SK-N-SH (cell line): ENCODE results near the gene PRKCD. TPM values are rescaled to one million over a fixed set of nuclear protein-coding genes. Genes with fewer than 3 reads are reported as not detected.

Experiments
- CTCF ChIA-PET: fragments of 300-600, 350-600 bp; formaldehyde crosslinking; extraction: SDS; loops from one replicate; lab custom pipeline; 2021; lab: Yijun Ruan, JAX
- POLR2A ChIA-PET: fragments of 350-600 bp; sonication (Branson Sonifier 250); formaldehyde crosslinking; extraction: SDS; loops from one replicate; lab custom pipeline; 2020; ENCODE audit warnings: antibody characterized with exemption, inconsistent platforms; lab: Yijun Ruan, JAX
- DNase-seq: peaks from one replicate; pipeline ENCODE4 v3.0.0; 2012
- H2AFZ ChIP-seq: fragments of 200-600 bp; sonication (generic); 2 replicates; pipeline ENCODE4 v1.8.1; 2016; ENCODE audit warnings: antibody characterized with exemption, mild to moderate bottlenecking, low read depth
- H3F3A ChIP-seq: fragments of 200-600 bp; sonication (generic); replicated peaks from 2 replicates; pipeline ENCODE3; 2016; ENCODE audit warnings: antibody characterized with exemption, mild to moderate bottlenecking; ENCODE audit not compliant: insufficient read depth
- H3K27ac ChIP-seq, 2 experiments: fragments of 200-500 bp in 1 of 2; fragments of 200-600 bp in 1 of 2; sonication (Bioruptor generic) in 1 of 2; sonication (generic), shearing (Covaris generic) in 1 of 2; 2 replicates each; pipeline versions ENCODE4 v1.5.1 to v1.6.1; 2014 to 2016; ENCODE audit warnings: low read depth in 2 of 2, inconsistent platforms in 1 of 2, low read length in 1 of 2, mild to moderate bottlenecking in 1 of 2, mixed read lengths in 1 of 2
- H3K27me3 ChIP-seq: fragments of 200-600 bp; sonication (generic), shearing (Covaris generic); 2 replicates; pipeline ENCODE4 v1.6.1; 2016; ENCODE audit warnings: mixed run types; ENCODE audit not compliant: insufficient read depth
- H3K36me3 ChIP-seq, 2 experiments: fragments of 200-500 bp in 1 of 2; fragments of 200-600 bp in 1 of 2; sonication (Bioruptor generic) in 1 of 2; sonication (generic) in 1 of 2; replicated peaks in 1 of 2; 2 replicates each; pipeline versions ENCODE3 to v1.5.1; 2014 to 2016; ENCODE audit warnings: low read length in 1 of 2, mild to moderate bottlenecking in 1 of 2; ENCODE audit not compliant: insufficient read depth in 2 of 2, control insufficient read depth in 1 of 2
- H3K4me1 ChIP-seq, 2 experiments: fragments of 200-500 bp in 1 of 2; fragments of 200-600 bp in 1 of 2; sonication (Bioruptor generic) in 1 of 2; sonication (generic), shearing (Covaris generic) in 1 of 2; 2 replicates each; pipeline versions ENCODE4 v1.5.1 to v1.6.1; 2014 to 2016; ENCODE audit warnings: low read depth in 1 of 2, low read length in 1 of 2, mixed run types in 1 of 2; ENCODE audit not compliant: insufficient read depth in 2 of 2, control insufficient read depth in 1 of 2
- H3K4me2 ChIP-seq: fragments of 200-600 bp; sonication (generic), shearing (Covaris generic); 2 replicates; pipeline ENCODE4 v1.6.1; 2017; ENCODE audit warnings: mixed run types
- H3K4me3 ChIP-seq, 2 experiments: fragments of 200-500 bp in 1 of 2; fragments of 200-600 bp in 1 of 2; sonication (Bioruptor generic) in 1 of 2; sonication (generic), shearing (Covaris generic) in 1 of 2; 2 replicates each; pipeline versions ENCODE4 v1.5.1 to v1.8.1; 2014 to 2016; ENCODE audit warnings: low read depth in 2 of 2, inconsistent platforms in 1 of 2, low read length in 1 of 2, mild to moderate bottlenecking in 1 of 2, mixed read lengths in 1 of 2, moderate library complexity in 1 of 2
- H3K79me2 ChIP-seq: fragments of 200-600 bp; sonication (generic); 2 replicates; pipeline ENCODE4 v1.8.1; 2017; ENCODE audit warnings: mild to moderate bottlenecking; ENCODE audit not compliant: insufficient read depth
- H3K9ac ChIP-seq: fragments of 200-600 bp; sonication (generic); 2 replicates; pipeline ENCODE4 v1.6.1; 2017; ENCODE audit warnings: mixed run types
- H3K9me2 ChIP-seq: fragments of 200-600 bp; sonication (generic); 2 replicates; pipeline ENCODE4 v1.6.1; 2017; ENCODE audit warnings: mixed run types
- H3K9me3 ChIP-seq: fragments of 200-600 bp; sonication (generic); 2 replicates; pipeline ENCODE4 v1.6.1; 2017; ENCODE audit warnings: mixed run types, mild to moderate bottlenecking, moderate library complexity
- H4K20me1 ChIP-seq: fragments of 200-600 bp; sonication (generic); 2 replicates; pipeline ENCODE4 v1.6.1; 2017; ENCODE audit warnings: mild to moderate bottlenecking, mixed run types; ENCODE audit not compliant: insufficient read depth
- CHD2 ChIP-seq: fragments of 150-350 bp; IDR thresholded peaks from 2 replicates; pipeline ENCODE4 v1.6.1; 2018; ENCODE audit warnings: low read length; ENCODE audit not compliant: partially characterized antibody
- CTCF ChIP-seq: fragments of 200-600 bp; sonication (generic); IDR thresholded peaks from 2 replicates; pipeline ENCODE4 v1.6.1; 2017; ENCODE audit warnings: antibody characterized with exemption, mild to moderate bottlenecking, moderate library complexity
- ELF1 ChIP-seq: IDR thresholded peaks from 2 replicates; pipeline ENCODE4 v1.4.0; 2012
- EZH2phosphoT487 ChIP-seq: fragments of 200-600 bp; sonication (generic); IDR thresholded peaks from 2 replicates; pipeline ENCODE4 v1.6.1; 2017; ENCODE audit warnings: low read depth, mixed run types, mild to moderate bottlenecking, antibody characterized with exemption, moderate library complexity, borderline replicate concordance
- GATA2 ChIP-seq: sonication (generic); formaldehyde crosslinking; IDR thresholded peaks from 2 replicates; pipeline ENCODE4 v1.5.0; 2020; ENCODE audit warnings: mild to moderate bottlenecking, missing genetic modification reagents
- IRF3 ChIP-seq: fragments of 150-350 bp; IDR thresholded peaks from 2 replicates; pipeline ENCODE4 v1.6.1; 2016; ENCODE audit warnings: mild to moderate bottlenecking, low read depth, low read length
- MAX ChIP-seq: IDR thresholded peaks from 2 replicates; pipeline ENCODE4 v1.4.0; 2012; ENCODE audit warnings: low read depth
- MEF2A ChIP-seq: IDR thresholded peaks from 2 replicates; pipeline ENCODE4 v1.4.0; 2012; ENCODE audit warnings: low read depth, borderline replicate concordance
- MXI1 ChIP-seq: IDR thresholded peaks from 2 replicates; pipeline ENCODE4 v1.6.1; 2012; ENCODE audit warnings: mild to moderate bottlenecking, low read depth, low read length, improper control_type of control experiment
- PBX3 ChIP-seq: IDR thresholded peaks from 2 replicates; pipeline ENCODE4; 2012
- RAD21 ChIP-seq: IDR thresholded peaks from 2 replicates; pipeline ENCODE4 v1.6.1; 2012; ENCODE audit warnings: mild to moderate bottlenecking, low read length
- REST ChIP-seq: IDR thresholded peaks from 2 replicates; pipeline ENCODE4 v1.6.1; 2012; ENCODE audit warnings: mild to moderate bottlenecking, low read depth, low read length, moderate library complexity
- RFX5 ChIP-seq: IDR thresholded peaks from 2 replicates; pipeline ENCODE4 v1.6.1; 2012; ENCODE audit warnings: mild to moderate bottlenecking, improper control_type of control experiment, low read length
- SIN3A ChIP-seq: IDR thresholded peaks from 2 replicates; pipeline ENCODE4 v1.6.1; 2012; ENCODE audit warnings: low read depth, mild to moderate bottlenecking, low read length, moderate library complexity, borderline replicate concordance
- SMC3 ChIP-seq: IDR thresholded peaks from 2 replicates; pipeline ENCODE4 v1.6.1; 2012; ENCODE audit warnings: low read depth, low read length, improper control_type of control experiment
- TAF1 ChIP-seq: IDR thresholded peaks from 2 replicates; pipeline ENCODE4 v1.6.1; 2012; ENCODE audit warnings: low read depth, mild to moderate bottlenecking, low read length, moderate library complexity, borderline replicate concordance
- TCF12 ChIP-seq: IDR thresholded peaks from 2 replicates; pipeline ENCODE4 v1.4.0; 2012
- TEAD4 ChIP-seq: IDR thresholded peaks from 2 replicates; pipeline ENCODE4 v1.4.0; 2012; ENCODE audit warnings: mild to moderate bottlenecking, borderline replicate concordance; ENCODE audit not compliant: insufficient read depth
- YY1 ChIP-seq: IDR thresholded peaks from 2 replicates; pipeline ENCODE4 v1.4.0; 2012; ENCODE audit warnings: low read depth, mild to moderate bottlenecking
- WGBS: methylation state at CpG from one replicate; pipeline ENCODE4 v1.1.6; 2017; ENCODE audit warnings: low lambda C conversion rate; 5-methylcytosine and 5-hydroxymethylcytosine counted together
- polyA plus RNA-seq, 3 experiments: library from polyadenylated mRNA; depleted of rRNA; stranded (reverse); fragments of >200 nt; gene quantifications; 2 replicates each; pipeline ENCODE4 v1.2.3, GENCODE V29; 2012

Gene PRKCD
- polyA plus RNA-seq, 1 of the 3 experiments (the other 2 are of a cell fraction) = 29.0 TPM

GRCh38 chr3:53223541-53223966 lies 62.5 kb downstream of the PRKCD start:
- ChIA-PET POLR2A (no interaction called here), CTCF (interaction anchor here (1.1 kb wide), 1 partner anchor 28 kb away, joined by 5 read pairs; no protein-coding TSS in a partner anchor)
- no peaks in the 10 kb centered on the region for H3K9me2 ChIP-seq
- no peak overlapping the region for H3K4me3 ChIP-seq
- H3K79me2 ChIP-seq = no peaks in the 10 kb centered on the region
- no peak for DNase-seq
- no peak overlapping the region for H3K27ac ChIP-seq
- no peaks in the 10 kb centered on the region for H3K9me3 ChIP-seq
- no peaks in the 10 kb centered on the region for H3K4me1 ChIP-seq
- H3F3A ChIP-seq = peaks cover 17% of the 10 kb centered on the region
- H2AFZ ChIP-seq = no peak overlapping the region
- no peaks in the 10 kb centered on the region for H3K27me3 ChIP-seq
- no peak for TF ChIP-seq ELF1
- no peak for TF ChIP-seq SMC3
- TF ChIP-seq CHD2 = no peak
- TF ChIP-seq MEF2A = no peak
- no peak for TF ChIP-seq MAX
- TF ChIP-seq SIN3A = no peak
- no peak for TF ChIP-seq REST
- TF ChIP-seq EZH2phosphoT487 = no peak
- no peak for TF ChIP-seq RFX5
- no peak for TF ChIP-seq GATA2 (CRISPR knock-in tag)
- TF ChIP-seq TAF1 = no peak
- TF ChIP-seq MXI1 = no peak
- no peak for TF ChIP-seq TCF12
- no peak for TF ChIP-seq YY1
- TF ChIP-seq TEAD4 = no peak
- TF ChIP-seq RAD21 = no peak
- TF ChIP-seq CTCF = no peak
- TF ChIP-seq PBX3 = no peak
- TF ChIP-seq IRF3 = no peak
- 100% methylated on average over 3 of the region's 9 CpGs for WGBS
- no peaks in the 10 kb centered on the region for H4K20me1 ChIP-seq
- H3K36me3 ChIP-seq = peaks cover 29 to 59% of the 10 kb centered on the region in 2 experiments
- no peak overlapping the region for H3K4me2 ChIP-seq
- H3K9ac ChIP-seq = no peak overlapping the region
